ENCODE data around the gene DACH1.

DACH1 gene

DNA sequence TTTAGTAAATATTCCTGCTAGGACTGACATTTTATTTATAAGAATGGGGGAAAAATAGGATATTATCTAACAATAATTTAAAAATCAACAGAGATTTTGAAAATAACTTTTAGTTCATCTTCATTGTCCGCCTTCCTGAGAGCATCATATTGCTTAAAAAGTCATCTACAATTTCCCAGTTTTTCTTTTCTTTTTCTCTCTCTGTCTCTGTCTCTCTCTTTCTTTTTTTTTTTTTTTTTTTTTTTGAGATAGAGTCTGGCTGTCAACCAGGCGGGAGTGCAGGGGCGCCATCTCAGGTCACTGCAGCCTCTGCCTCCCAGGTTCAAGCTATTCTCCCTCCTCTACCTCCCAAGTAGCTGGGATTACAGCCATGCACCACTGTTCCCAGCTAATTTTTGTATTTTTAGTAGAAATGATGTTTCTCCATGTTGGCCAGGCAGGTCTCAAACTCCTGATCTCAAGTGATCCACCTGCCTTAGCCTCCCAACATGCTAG is 276.3 kb downstream of the DACH1 start:
- Mint-ChIP-seq H3K4me1 (ENCODE audit: low read depth) (no peaks in the 10 kb centered on the region), H3K4me3 (no peak overlapping the region), H3K27me3 (ENCODE audit: low read depth) (no peaks in the 10 kb centered on the region), H3K9me3 (no peaks in the 10 kb centered on the region), H3K36me3 (ENCODE audit: low read depth) (no peaks in the 10 kb centered on the region), H3K27ac (no peak overlapping the region)
- DNase-seq (ENCODE audit: low spot score), result no peak

GRCh38 chr13:71589032-71589431 is 278.0 kb downstream of the DACH1 start:
- Mint-ChIP-seq H3K4me3 (no peak overlapping the region), H3K4me1 (ENCODE audit: low read depth) (no peaks in the 10 kb centered on the region), H3K27ac (no peak overlapping the region), H3K9me3 (no peaks in the 10 kb centered on the region), H3K27me3 (ENCODE audit: low read depth) (no peaks in the 10 kb centered on the region), H3K36me3 (ENCODE audit: low read depth) (no peaks in the 10 kb centered on the region)
- no peak for DNase-seq (ENCODE audit: low spot score)

- Mint-ChIP-seq H3K4me1 (ENCODE audit: low read depth) (no peaks in the 10 kb centered on the region), H3K36me3 (ENCODE audit: low read depth) (no peaks in the 10 kb centered on the region)
These were observed 279.2 kb downstream of the DACH1 start for GRCh38 chr13:71587817-71588216.

DNA sequence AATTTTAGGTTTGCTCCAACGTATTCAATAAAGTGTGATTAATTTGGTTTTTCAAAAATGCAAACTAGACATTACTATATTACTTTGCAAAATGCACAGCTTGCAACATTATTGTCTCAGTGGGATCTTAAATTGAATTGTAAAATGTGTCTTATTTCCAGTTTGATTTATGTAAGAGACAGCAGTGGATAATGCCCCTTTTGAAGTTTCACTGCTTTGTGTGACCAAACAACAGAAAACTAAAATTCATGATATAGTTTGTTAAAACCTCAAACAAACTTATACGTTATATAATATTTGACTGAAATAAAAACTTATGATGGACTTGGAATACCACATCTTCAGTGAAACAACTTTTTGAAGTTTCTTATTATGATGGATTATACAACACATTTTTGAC is 279.8 kb downstream of the DACH1 start:
- H3K36me3 Mint-ChIP-seq (ENCODE audit: low read depth), result no peaks in the 10 kb centered on the region
- DNase-seq (ENCODE audit: low spot score), result no peak
- no peak overlapping the region for H3K4me3 Mint-ChIP-seq
- no peaks in the 10 kb centered on the region for H3K9me3 Mint-ChIP-seq
- no peaks in the 10 kb centered on the region for H3K27me3 Mint-ChIP-seq (ENCODE audit: low read depth)
- no peaks in the 10 kb centered on the region for H3K4me1 Mint-ChIP-seq (ENCODE audit: low read depth)
- no peak overlapping the region for H3K27ac Mint-ChIP-seq

More at GRCh38 chr13:71587817-71588216, 279.2 kb downstream of the DACH1 start:
- H3K27ac Mint-ChIP-seq, result no peak overlapping the region
- H3K27me3 Mint-ChIP-seq (ENCODE audit: low read depth), result no peaks in the 10 kb centered on the region
- no peaks in the 10 kb centered on the region for H3K9me3 Mint-ChIP-seq
- H3K4me3 Mint-ChIP-seq, result no peak overlapping the region
- no peak for DNase-seq (ENCODE audit: low spot score)

- Mint-ChIP-seq H3K27ac (no peak overlapping the region), H3K36me3 (ENCODE audit: low read depth) (no peaks in the 10 kb centered on the region), H3K4me1 (ENCODE audit: low read depth) (no peaks in the 10 kb centered on the region), H3K9me3 (no peaks in the 10 kb centered on the region), H3K4me3 (no peak overlapping the region), H3K27me3 (ENCODE audit: low read depth) (no peaks in the 10 kb centered on the region)
- DNase-seq (ENCODE audit: low spot score), result no peak
These were observed 283.4 kb downstream of the DACH1 start for GRCh38 chr13:71583581-71583980.

- H3K4me1 Mint-ChIP-seq (ENCODE audit: low read depth), result no peaks in the 10 kb centered on the region
These were observed 286.4 kb downstream of the DACH1 start for GRCh38 chr13:71580614-71581013.

GRCh38 chr13:71578048-71578447 is 289.0 kb downstream of the DACH1 start:
- Mint-ChIP-seq H3K36me3 (ENCODE audit: low read depth) (no peaks in the 10 kb centered on the region), H3K4me1 (ENCODE audit: low read depth) (no peaks in the 10 kb centered on the region), H3K27me3 (ENCODE audit: low read depth) (no peaks in the 10 kb centered on the region)

More at GRCh38 chr13:71580614-71581013, 286.4 kb downstream of the DACH1 start:
- no peak for DNase-seq (ENCODE audit: low spot score)
- Mint-ChIP-seq H3K4me3 (no peak overlapping the region), H3K36me3 (ENCODE audit: low read depth) (no peaks in the 10 kb centered on the region), H3K27me3 (ENCODE audit: low read depth) (no peaks in the 10 kb centered on the region), H3K27ac (no peak overlapping the region), H3K9me3 (no peaks in the 10 kb centered on the region)

DNA sequence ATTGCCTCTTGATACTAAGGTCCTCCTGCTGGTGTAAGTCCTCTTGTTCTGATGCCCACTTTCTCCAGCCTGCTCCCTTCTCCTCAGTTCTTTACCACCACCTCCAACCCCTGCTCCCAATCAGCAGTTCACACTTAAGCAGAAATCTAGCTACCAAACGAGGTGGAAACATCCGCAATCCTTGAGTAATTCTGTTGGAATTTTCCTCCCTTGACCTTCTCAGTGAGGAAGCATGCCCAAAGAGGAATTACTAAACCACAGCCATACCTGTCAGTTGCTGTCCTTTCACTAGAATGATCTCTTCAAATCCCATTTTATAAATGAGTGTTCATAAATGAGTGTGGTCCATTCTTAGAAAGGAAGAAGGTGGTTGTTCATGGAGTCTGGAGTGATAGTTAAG is 289.9 kb downstream of the DACH1 start:
- Mint-ChIP-seq H3K27me3 (ENCODE audit: low read depth) (no peaks in the 10 kb centered on the region), H3K4me1 (ENCODE audit: low read depth) (no peaks in the 10 kb centered on the region), H3K4me3 (no peak overlapping the region), H3K9me3 (no peaks in the 10 kb centered on the region), H3K27ac (no peak overlapping the region), H3K36me3 (ENCODE audit: low read depth) (no peaks in the 10 kb centered on the region)
- DNase-seq (ENCODE audit: low spot score), result no peak

More at GRCh38 chr13:71578048-71578447, 289.0 kb downstream of the DACH1 start:
- Mint-ChIP-seq H3K4me3 (no peak overlapping the region), H3K9me3 (no peaks in the 10 kb centered on the region), H3K27ac (no peak overlapping the region)
- DNase-seq (ENCODE audit: low spot score), result no peak

GRCh38 chr13:71576571-71576970 is 290.4 kb downstream of the DACH1 start:
- H3K9me3 Mint-ChIP-seq, result no peaks in the 10 kb centered on the region
- no peak overlapping the region for H3K4me3 Mint-ChIP-seq
- no peaks in the 10 kb centered on the region for H3K4me1 Mint-ChIP-seq (ENCODE audit: low read depth)
- H3K27ac Mint-ChIP-seq, result no peak overlapping the region
- H3K36me3 Mint-ChIP-seq (ENCODE audit: low read depth), result no peaks in the 10 kb centered on the region
- DNase-seq (ENCODE audit: low spot score), result no peak
- no peaks in the 10 kb centered on the region for H3K27me3 Mint-ChIP-seq (ENCODE audit: low read depth)

DNA sequence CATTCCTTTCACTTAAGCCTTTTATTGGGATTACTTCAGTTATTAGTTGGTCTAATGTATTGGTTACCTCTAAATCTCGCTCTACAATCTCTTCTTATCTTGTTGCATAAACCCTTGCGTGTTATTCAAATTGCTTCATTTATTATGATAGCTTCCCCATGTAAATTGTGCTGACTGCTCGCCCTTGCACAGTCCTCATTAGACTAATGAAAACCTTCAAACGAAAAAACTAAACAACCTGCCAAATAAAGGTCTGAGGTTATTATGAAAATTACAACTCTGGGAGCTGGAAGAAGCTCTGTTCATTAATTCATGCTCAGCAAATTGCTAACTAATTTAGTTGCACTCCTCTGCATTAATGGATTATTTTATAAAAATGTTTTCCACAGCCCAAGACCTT is 320.1 kb downstream of the DACH1 start:
- Mint-ChIP-seq H3K36me3 (ENCODE audit: low read depth) (no peaks in the 10 kb centered on the region), H3K27ac (no peak overlapping the region), H3K9me3 (no peaks in the 10 kb centered on the region), H3K4me3 (no peak overlapping the region), H3K27me3 (ENCODE audit: low read depth) (no peaks in the 10 kb centered on the region), H3K4me1 (ENCODE audit: low read depth) (no peaks in the 10 kb centered on the region)
- no peak for DNase-seq (ENCODE audit: low spot score)

- Mint-ChIP-seq H3K36me3 (ENCODE audit: low read depth) (no peaks in the 10 kb centered on the region), H3K4me1 (ENCODE audit: low read depth) (no peaks in the 10 kb centered on the region), H3K27me3 (ENCODE audit: low read depth) (no peaks in the 10 kb centered on the region), H3K9me3 (no peaks in the 10 kb centered on the region), H3K27ac (no peak overlapping the region), H3K4me3 (no peak overlapping the region)
- DNase-seq (ENCODE audit: low spot score), result no peak
These were observed 326.9 kb downstream of the DACH1 start for GRCh38 chr13:71540098-71540497.

DNA sequence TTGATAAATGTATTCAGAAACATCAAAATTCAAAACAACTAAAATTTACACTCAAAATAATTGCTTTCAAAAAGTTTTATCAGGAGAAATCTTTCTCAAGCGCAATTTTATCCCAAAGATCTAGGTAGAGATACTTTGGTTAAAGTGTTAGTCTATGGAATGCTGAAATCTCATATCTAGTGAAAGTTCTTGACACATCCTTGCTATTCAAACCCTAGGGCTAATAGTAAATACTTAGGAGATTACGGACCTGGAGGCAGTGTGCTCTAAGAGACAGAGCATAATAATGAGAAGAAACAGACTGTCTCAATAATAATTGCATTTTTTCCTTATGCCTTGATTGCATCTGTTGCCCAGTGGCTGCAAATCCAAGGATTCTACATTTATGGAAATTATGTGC is 330.8 kb downstream of the DACH1 start:
- H3K36me3 Mint-ChIP-seq (ENCODE audit: low read depth), result no peaks in the 10 kb centered on the region
- no peaks in the 10 kb centered on the region for H3K4me1 Mint-ChIP-seq (ENCODE audit: low read depth)
- H3K9me3 Mint-ChIP-seq, result no peaks in the 10 kb centered on the region
- H3K27me3 Mint-ChIP-seq (ENCODE audit: low read depth), result no peaks in the 10 kb centered on the region
- H3K27ac Mint-ChIP-seq, result no peak overlapping the region
- no peak overlapping the region for H3K4me3 Mint-ChIP-seq
- no peak for DNase-seq (ENCODE audit: low spot score)

DNA sequence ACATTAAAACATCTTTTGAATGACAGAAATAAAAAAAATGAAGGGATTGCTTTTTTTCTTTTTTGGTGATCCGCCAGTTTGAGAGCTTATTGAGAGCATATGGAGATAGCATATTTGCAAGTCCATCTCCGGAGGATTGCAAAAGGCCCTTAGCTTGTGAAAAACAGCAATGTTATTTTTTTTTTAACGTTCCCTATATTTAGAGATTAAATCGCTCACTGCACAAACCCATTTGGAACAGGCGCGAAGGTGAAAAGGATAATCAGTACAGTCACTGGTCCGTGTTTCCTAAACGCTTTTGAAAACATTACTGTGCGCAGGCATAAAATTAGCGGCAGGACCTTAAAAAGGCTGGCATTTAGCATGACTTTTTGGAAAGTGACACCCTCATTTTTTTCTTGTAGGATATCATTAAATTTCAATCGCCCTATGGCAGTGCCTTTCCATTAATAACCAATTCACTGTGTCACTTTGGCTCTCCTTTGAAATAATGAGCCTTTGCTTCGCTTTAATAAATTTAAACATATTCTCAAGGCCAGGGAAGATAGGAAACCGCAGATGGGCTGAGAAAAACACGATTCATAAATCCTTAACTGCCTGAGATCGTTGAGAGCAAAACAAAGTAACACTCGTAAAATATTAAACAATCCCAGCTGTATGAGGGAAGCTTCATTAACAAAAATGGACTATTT is 342.2 kb downstream of the DACH1 start:
- no peaks in the 10 kb centered on the region for H3K36me3 Mint-ChIP-seq (ENCODE audit: low read depth)
- H3K4me3 Mint-ChIP-seq, result no peak overlapping the region
- no peak for DNase-seq (ENCODE audit: low spot score)
- H3K9me3 Mint-ChIP-seq, result no peaks in the 10 kb centered on the region
- H3K27ac Mint-ChIP-seq, result no peak overlapping the region
- H3K27me3 Mint-ChIP-seq (ENCODE audit: low read depth), result no peaks in the 10 kb centered on the region
- no peaks in the 10 kb centered on the region for H3K4me1 Mint-ChIP-seq (ENCODE audit: low read depth)

GRCh38 chr13:71524245-71524612 is 342.8 kb downstream of the DACH1 start:
- Mint-ChIP-seq H3K9me3 (no peaks in the 10 kb centered on the region), H3K4me3 (no peak overlapping the region), H3K36me3 (ENCODE audit: low read depth) (no peaks in the 10 kb centered on the region)

DNA sequence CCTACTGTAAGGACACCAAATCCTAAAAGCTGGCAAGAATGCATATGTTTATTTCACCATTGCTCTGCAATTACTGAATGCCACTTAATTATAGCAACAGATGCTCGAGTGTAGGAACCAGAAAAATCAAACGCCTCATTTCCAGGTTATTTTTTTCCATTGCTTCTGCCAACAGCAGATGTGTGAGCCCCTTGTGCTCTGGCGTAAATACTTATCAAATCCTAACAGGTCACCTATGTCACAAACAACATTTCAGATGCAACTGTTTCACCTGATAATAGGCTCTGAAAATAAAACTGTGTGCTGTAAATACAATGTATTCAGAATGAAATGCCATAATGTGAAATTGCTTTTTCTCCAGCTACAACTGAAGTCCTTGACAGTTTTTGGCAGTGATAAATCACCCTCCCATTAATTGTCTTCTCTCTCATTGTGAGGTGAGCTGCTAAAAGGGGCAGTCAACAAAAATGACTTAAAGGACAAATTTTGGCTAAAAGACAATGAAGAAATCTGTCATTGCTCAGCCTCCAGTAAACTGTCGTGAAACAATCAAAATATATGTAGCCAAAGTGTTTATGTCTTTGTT is 344.0 kb downstream of the DACH1 start:
- no peak overlapping the region for H3K4me3 Mint-ChIP-seq
- no peaks in the 10 kb centered on the region for H3K27me3 Mint-ChIP-seq (ENCODE audit: low read depth)
- no peak for DNase-seq (ENCODE audit: low spot score)
- no peak overlapping the region for H3K27ac Mint-ChIP-seq
- H3K9me3 Mint-ChIP-seq, result no peaks in the 10 kb centered on the region
- H3K36me3 Mint-ChIP-seq (ENCODE audit: low read depth), result no peaks in the 10 kb centered on the region
- H3K4me1 Mint-ChIP-seq (ENCODE audit: low read depth), result no peaks in the 10 kb centered on the region

More at GRCh38 chr13:71524245-71524612, 342.8 kb downstream of the DACH1 start:
- H3K4me1 Mint-ChIP-seq (ENCODE audit: low read depth), result no peaks in the 10 kb centered on the region
- no peak overlapping the region for H3K27ac Mint-ChIP-seq
- no peak for DNase-seq (ENCODE audit: low spot score)
- H3K27me3 Mint-ChIP-seq (ENCODE audit: low read depth), result no peaks in the 10 kb centered on the region

Measured in T-helper 2 cell treated with Interferon-gamma antibody and Interleukin-4, amounts not matched to agents 5 μg/mL and 100 μg/mL, for 36 hours (primary cell).